LHCN-M2 (cell line): ENCODE results near the gene GHR. TPM values are rescaled to one million over a fixed set of nuclear protein-coding genes. Genes with fewer than 3 reads are reported as not detected.
"Not testable (repeated sequence)": the region's sequence is repeated elsewhere in the genome, so short reads cannot be mapped to it uniquely, and the experiment has no call there.

Experiments used
- DNase-seq: peaks from one replicate; pipeline ENCODE4 v3.0.0-alpha.2; 2012; ENCODE audit warnings: low read depth
- total RNA-seq: library from RNA; depleted of rRNA; stranded (reverse); fragments of >200 nt; gene quantifications from 2 replicates; pipeline ENCODE4 v1.2.3, GENCODE V29; 2014

GHR gene
- total RNA-seq, 1 experiment from 2014 or later, result 0.46 TPM

DNA sequence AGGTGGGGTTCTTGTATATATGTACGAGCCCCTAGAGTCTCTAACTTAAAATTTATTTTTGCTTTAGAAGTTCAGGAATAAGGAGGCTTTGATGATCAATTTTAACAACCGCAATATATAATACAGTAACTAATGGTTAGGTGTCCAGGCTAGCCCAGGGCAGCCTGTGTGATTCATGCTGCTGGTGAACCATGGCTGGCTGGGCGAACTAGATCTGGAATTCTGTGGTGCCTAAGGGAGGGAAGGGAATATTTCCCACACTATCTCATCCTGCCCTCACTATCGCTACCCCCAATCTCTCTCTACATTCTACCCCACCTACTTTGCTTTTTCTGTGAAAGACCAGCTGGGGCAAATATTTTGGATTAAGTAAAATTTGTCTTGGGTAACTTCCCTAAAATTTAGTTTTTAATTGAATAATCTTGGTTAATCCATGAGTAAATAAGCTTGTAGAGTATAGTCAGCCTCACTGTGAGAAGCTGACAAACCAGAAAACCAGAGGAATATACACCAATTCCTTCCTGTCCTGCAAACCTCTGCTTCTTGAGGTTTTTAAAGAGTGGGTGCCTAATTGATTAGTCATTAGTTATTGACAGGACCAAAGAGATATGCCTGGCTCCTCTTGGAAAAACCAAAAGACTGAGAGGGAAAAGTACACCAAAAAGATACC lies 218.2 kb downstream of the GHR start:
- DNase-seq, result no peak

DNA sequence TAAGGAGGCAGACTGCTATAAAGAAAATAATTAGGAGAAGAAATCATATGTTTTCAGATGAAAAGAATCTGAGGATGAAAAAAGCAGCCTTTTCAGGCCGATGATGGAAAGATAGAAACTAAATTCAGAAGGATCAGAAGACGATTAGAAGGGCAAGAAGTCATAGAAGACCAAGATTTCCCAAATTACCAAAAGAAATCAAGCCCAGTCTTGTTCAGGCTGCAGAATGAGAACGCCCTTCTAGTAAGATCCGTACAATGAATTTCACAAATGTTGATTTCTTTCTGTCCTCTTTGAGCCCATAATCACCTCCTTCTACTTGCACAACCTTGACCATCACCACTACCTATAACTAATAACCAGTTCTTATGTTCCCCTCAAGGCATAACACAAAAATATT lies 218.8 kb downstream of the GHR start:
- DNase-seq, result no peak

- DNase-seq, result no peak
These were observed 220.1 kb downstream of the GHR start for GRCh38 chr5:42643360-42643759.

DNA sequence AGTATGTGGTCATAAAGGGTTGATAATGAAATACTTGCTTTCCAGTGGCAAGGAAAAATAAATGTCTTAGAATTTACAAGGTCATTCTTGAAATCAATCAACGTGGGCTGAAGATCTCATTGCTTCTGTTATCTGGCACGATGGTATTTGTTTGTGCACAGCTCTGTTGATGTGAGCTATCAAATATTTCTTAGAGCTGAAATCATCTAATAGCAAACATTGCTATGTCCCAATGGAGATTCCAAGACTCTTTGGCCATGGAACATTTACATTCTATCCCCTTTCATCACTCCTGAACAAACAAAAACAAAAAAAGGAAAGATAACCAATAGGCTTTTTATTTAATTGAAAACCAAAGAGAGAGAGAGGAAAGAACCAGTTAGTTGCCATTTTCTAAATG lies 221.9 kb downstream of the GHR start:
- DNase-seq, result no peak

- no peak for DNase-seq
These were observed 224.8 kb downstream of the GHR start for GRCh38 chr5:42648036-42648435.

GRCh38 chr5:42648915-42649314 lies 225.7 kb downstream of the GHR start:
- DNase-seq, result no peak

DNA sequence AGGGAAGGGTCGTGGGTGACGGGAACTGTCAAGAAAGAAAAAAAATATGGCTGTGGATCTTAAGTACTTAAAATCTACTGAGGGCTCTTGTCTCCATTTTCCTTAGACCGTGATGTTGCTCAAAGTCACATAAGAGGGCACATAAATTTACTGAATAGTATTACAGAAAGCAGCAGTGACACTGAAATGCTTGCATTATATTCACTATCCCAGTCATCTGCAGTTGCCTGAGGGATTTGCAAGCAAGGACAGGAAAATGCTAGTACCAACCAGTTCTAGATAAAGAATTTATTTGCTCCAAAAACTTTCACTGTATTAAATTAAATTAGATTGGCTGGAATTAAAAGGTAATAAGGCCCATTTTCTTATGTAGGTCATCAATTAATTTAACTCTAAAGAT lies 226.8 kb downstream of the GHR start:
- no peak for DNase-seq

DNA sequence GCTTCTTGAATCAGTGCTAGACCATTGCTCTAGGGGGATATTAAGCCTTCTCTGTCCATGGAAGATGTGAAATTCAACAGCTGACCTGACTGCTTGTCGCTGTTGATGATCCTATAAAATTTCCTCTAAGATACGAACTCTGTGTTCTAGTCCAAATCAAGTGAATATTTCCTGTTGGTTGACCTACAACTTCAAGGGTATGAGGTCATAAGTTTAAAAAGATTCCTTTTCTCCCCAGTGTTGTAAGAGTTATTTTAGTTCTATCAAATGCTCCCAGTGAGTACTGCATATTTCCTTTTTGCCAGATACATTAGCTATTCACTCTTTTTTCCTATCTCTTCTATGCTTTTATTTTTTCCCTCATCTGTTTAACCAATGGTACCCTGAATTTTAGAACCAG lies 230.5 kb downstream of the GHR start:
- DNase-seq, result no peak

- DNase-seq, result no peak
These were observed 231.4 kb downstream of the GHR start for GRCh38 chr5:42654645-42655044.

DNA sequence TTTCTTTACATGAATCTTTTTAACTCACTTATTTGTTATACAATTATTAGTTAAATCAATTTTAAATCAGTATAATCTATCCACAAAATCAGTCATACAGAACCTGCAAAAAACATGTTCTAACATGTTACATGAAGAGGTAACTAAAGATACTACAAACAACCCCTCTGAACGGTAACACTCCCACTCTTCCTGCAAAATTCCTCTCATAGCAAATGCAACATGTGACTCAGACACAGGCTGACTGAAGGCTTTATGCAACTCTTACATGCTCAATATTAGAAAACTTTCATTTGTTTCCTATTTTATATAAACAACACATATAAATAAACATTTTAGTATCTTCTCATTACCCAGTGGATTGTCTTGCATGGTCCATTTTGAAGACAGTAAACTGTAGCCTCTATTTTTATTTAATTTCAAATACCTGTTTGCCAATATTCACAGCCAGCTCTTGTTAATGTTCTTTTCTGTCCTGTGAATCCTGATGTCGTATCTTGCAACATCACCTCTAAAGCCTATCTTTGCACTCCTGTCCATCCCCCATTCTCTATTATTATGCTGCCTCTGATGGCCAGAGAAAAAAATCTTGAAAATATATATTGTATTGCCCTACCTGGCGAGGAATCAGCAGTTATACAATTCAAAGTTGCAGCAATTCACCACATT lies 232.9 kb downstream of the GHR start:
- peak; percentile 5 for DNase-seq

DNA sequence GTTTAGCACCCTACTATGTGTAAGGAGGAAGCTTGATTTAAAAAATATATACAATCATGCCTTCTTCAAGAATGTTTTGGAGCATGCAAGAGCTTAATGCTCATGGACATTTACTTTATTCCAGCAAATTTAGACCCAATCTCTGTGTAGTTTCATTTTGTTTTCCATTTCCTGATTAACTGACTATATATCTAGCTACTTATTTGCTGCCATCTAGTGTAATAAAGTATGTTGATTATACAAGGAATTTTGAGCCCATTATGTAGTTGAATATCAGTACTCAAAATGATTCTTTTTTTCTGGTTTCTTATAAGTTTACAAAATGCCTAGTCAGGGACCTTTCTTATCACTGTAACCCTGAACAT lies 233.4 kb downstream of the GHR start:
- peak; percentile 13 for DNase-seq

DNA sequence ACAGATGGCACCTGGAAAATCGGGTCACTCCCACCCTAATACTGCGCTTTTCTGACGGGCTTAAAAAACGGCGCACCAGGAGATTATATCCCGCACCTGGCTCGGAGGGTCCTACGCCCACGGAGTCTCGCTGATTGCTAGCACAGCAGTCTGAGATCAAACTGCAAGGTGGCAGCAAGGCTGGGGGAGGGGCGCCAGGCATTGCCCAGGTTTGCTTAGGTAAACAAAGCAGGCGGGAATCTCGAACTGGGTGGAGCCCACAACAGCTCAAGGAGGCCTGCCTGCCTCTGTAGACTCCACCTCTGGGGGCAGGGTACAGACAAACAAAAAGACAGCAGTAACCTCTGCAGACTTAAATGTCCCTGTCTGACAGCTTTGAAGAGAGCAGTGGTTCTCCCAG lies 236.6 kb downstream of the GHR start:
- DNase-seq, result not testable (repeated sequence)

DNA sequence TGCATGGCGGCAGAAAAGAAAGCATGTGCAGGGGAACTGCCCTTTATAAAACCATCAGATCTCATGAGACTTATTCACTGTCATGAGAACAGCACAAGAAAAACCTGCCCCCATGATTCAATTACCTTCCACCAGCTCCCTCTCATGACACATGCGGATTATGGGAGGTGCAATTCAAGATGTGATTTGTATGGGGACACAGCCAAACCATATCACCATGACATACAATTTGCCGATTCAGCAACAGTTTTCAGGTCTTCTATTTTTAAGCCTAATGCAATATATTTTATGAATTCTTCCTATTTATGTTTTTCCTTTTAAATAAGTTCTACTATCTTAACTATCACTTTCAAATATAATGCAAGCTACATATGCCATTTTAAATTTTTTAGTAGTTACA lies 242.6 kb downstream of the GHR start:
- no peak for DNase-seq

DNA sequence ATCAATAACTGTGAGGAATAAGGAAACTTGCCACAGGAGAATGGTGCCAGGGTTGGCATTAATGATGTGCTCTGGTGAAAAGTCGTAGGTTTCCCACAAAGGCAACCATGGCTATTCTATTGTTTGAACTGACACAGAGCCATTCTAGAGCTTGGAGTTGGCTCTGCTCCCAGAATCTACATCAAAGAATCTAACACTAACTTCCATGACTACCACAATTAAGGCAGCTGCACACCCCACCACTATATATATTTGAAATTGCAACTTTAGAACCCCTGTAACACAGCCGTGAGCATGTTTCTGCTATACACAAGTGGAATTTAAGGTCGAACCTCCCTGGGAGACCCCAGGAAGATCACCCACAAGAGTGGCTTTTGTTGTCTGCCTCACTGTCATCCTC lies 243.6 kb downstream of the GHR start:
- DNase-seq, result no peak

DNA sequence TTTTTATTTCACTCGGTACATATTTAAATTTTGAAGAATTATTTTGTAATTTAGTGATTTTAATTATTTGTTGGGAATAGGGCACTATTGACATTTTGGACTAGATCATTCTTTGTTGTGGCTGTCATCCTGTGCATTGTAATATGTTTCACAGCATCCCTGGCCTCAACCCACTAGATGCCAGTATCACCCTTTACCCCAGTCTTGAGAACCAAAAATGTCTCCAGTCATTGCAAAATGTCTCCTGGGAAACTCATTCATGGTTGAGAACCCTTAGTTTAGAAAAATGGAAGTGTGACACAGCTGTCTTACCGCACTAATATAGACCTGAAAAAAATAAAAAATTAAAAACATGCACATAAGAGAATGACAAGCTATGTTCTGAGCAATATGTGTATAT lies 245.0 kb downstream of the GHR start:
- no peak for DNase-seq

GRCh38 chr5:42672925-42673324 lies 249.7 kb downstream of the GHR start:
- DNase-seq, result no peak

DNA sequence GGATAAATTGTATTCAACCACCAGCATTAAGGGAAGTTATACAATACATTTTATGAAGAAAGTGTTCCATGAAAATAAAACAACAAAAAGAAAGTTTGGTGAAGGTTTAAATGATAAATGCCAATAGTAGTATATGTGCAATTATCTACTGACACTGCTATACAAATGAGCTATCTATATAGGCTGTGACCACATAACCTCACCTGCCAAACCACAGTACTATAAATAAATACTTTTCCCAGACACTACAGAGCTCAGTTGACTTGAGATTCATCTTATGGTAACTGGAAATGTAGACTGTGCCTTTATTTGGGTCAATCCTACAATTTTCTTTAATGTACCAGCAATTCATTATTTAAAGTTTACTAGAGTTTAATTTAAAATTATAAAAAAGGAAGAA lies 252.4 kb downstream of the GHR start:
- DNase-seq, result no peak

- no peak for DNase-seq
These were observed 253.1 kb downstream of the GHR start for GRCh38 chr5:42676362-42676761.

- DNase-seq, result no peak
These were observed 254.1 kb downstream of the GHR start for GRCh38 chr5:42677156-42677842.

DNA sequence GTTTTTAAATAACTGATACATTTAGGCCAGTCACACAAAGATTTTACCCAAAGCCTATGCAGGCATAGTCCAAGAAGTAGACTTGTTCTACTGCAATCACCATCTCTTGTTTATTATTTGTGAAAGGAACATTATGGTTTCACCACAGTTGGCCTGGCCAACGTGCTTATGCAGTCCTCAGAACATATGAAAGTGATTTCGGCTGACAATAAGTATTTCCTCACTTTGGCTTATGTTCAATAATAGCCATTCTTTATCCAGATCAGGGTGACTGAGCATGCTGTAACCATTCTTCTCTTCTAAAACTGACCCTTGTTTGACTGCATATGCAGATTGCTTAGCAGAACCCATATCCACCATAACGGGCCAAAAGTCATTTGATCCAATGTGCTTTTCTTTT lies 256.8 kb downstream of the GHR start:
- no peak for DNase-seq

DNA sequence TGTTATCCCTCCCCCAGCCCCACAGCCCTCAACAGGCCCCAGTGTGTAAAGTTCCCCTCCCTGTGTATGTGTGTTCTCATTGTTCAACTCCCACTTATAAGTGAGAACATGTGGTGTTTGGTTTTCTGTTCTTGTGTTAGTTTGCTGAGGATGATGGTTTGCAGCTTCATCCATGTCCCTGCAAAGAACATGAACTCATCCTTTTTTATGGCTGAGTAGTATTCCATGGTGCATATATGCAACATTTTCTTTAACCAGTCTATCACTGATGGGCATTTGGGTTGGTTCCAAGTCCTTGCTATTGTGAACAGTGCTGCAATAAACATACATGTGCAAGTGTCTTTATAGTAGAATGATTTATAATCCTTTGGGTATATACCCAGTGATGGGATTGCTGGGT lies 261.8 kb downstream of the GHR start:
- DNase-seq, result not testable (repeated sequence)

DNA sequence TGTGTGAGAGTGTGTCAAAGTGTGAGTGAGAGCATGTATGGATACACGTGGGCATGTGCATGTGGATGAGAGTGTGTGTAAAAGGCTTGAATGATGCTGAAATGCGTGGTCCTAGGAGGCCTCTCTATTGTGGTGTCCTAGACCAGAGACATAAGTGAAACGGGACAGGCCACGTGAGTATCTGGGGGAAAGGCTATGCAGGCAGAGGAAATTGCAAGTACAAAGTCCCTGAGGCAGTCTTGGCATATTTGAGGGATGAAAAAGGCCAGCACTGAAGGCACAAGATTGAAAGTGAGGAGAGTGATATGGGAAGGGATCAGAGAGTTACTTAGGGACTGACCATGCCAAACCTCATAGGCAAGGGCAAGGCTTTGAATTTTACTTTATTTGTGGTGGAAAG lies 266.2 kb downstream of the GHR start:
- DNase-seq, result no peak

- DNase-seq, result peak; percentile 7
These were observed 268.2 kb downstream of the GHR start for GRCh38 chr5:42691413-42691937.
